A549 (cell line): ENCODE measurements around the gene UBXN7.

Experiments
- PBX3 ChIP-seq: IDR thresholded peaks from 2 replicates; pipeline ENCODE4 v1.6.1; 2012
- POLR2A ChIP-seq: IDR thresholded peaks from 2 replicates; pipeline ENCODE4 v1.6.1; 2012; ENCODE audit warnings: mild to moderate bottlenecking, low read length
- SREBF2 ChIP-seq: fragments of 450-650 bp; IDR thresholded peaks from 2 replicates; pipeline ENCODE4 v1.6.1; 2014; ENCODE audit warnings: mild to moderate bottlenecking, moderate library complexity
- USF2 ChIP-seq: fragments of 450-650 bp; IDR thresholded peaks from 2 replicates; pipeline ENCODE4 v1.6.1; 2014; ENCODE audit warnings: antibody characterized with exemption
- TF ChIP-seq, protein P1 (sequence below): fragments of >200 bp; sonication (Bioruptor Twin); formaldehyde crosslinking; IDR thresholded peaks from 3 replicates; pipeline ENCODE4 v1.5.1; 2016

DNA sequence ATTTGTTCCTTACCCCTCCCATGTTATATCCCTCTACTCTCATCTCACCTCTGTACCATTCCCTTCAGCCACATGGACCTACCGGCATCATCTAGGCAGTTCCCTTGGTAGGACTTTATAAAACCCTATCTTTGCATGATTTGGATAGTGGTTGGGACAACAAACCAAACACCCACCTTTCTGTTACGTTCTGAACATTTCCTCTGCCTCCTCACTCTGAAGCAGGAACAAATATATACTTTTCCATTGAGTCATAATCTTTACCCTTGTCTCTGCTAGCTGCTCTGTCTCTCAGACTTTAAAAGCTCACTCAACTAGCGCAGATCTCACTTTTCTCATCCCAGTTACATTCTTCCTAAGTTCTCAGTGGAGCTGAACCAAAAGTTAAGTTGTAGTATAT, 17.8 kb downstream of the UBXN7 start:
- TF ChIP-seq, protein P1, sequence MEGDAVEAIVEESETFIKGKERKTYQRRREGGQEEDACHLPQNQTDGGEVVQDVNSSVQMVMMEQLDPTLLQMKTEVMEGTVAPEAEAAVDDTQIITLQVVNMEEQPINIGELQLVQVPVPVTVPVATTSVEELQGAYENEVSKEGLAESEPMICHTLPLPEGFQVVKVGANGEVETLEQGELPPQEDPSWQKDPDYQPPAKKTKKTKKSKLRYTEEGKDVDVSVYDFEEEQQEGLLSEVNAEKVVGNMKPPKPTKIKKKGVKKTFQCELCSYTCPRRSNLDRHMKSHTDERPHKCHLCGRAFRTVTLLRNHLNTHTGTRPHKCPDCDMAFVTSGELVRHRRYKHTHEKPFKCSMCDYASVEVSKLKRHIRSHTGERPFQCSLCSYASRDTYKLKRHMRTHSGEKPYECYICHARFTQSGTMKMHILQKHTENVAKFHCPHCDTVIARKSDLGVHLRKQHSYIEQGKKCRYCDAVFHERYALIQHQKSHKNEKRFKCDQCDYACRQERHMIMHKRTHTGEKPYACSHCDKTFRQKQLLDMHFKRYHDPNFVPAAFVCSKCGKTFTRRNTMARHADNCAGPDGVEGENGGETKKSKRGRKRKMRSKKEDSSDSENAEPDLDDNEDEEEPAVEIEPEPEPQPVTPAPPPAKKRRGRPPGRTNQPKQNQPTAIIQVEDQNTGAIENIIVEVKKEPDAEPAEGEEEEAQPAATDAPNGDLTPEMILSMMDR: no peak
- TF ChIP-seq SREBF2 (no peak), POLR2A (no peak), PBX3 (no peak), USF2 (no peak)
